Measurements from ENCODE around the gene ZNF367.
"Not testable (repeated sequence)": the region's sequence is repeated elsewhere in the genome, so short reads cannot be mapped to it uniquely, and the experiment has no call there.

The ZNF367 gene

GRCh38 chr9:96367943-96368342 lies 50.2 kb downstream of the ZNF367 start:
- Histone ChIP-seq H3K4me2 (ENCODE audit: low read length) (no peak overlapping the region), H3K36me3 (ENCODE audit: insufficient read depth, low read length) (no peaks in the 10 kb centered on the region), H3K9me3 (ENCODE audit: low read length) (no peaks in the 10 kb centered on the region), H3K9ac (ENCODE audit: low read length) (no peak overlapping the region), H3K9me2 (ENCODE audit: low read depth, low read length) (no peaks in the 10 kb centered on the region), H3K4me1 (ENCODE audit: insufficient read depth, low read length, severe bottlenecking) (no peaks in the 10 kb centered on the region), H3K27ac (ENCODE audit: low read depth, low read length, poor library complexity, severe bottlenecking) (no peak overlapping the region), H3F3A (ENCODE audit: insufficient read depth, low read length) (no peaks in the 10 kb centered on the region), H3K4me3 (ENCODE audit: low read depth, low read length, poor library complexity, severe bottlenecking) (no peak overlapping the region), H2AFZ (ENCODE audit: low read length) (no peak overlapping the region), H3K79me2 (ENCODE audit: insufficient read depth, low read length) (no peaks in the 10 kb centered on the region), H4K20me1 (ENCODE audit: insufficient read depth, low read length) (no peaks in the 10 kb centered on the region), H3K27me3 (ENCODE audit: insufficient read depth, low read length) (no peaks in the 10 kb centered on the region)
- TF ChIP-seq EZH2 (IDR thresholded peaks at IDR 0.05; ENCODE audit: borderline replicate concordance, low read length) (no peak), CTCF (IDR thresholded peaks at IDR 0.05; ENCODE audit: low read length) (no peak)

DNA sequence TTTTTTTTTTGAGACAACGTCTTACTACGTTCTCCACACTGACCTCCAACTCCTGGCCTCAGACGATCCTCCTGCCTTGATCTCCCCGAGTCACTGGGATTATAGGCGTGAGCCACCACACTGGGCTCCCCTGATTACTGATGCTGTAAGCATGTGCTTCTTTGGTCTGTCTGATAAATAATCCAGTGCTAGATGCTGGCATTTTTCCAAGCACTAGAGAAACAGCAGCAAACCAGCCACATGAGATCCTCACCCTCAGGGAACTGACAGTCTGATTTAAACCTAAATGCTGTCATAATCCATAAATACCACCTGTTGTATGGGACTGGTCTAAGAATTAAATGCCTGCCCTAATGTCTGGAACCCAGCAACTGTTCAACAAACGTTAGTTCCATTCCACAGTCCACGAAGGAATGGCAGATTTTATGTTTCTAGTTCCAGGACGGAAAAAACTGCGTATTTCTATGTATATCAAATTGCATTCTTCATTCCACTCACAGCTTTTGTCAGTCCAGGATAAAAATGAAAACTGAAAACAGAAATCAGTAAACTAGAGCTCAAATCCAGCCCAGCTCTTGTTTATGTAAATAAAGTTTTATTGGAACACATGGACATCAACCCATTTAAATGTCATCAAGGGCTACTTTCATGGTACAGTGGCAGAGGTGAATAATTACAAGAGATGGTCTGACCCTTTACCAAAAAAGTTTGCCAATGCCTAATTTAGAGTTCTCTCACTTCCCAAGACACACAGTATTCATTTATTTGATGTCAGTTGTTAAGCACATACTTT lies 54.8 kb downstream of the ZNF367 start:
- H3K27ac ChIP-seq (ENCODE audit: low read depth, low read length, poor library complexity, severe bottlenecking), result no peak overlapping the region
- H3K9me3 ChIP-seq (ENCODE audit: low read length), result no peaks in the 10 kb centered on the region
- no peaks in the 10 kb centered on the region for H3K36me3 ChIP-seq (ENCODE audit: insufficient read depth, low read length)
- H3K9me2 ChIP-seq (ENCODE audit: low read depth, low read length), result no peaks in the 10 kb centered on the region
- no peaks in the 10 kb centered on the region for H3K4me1 ChIP-seq (ENCODE audit: insufficient read depth, low read length, severe bottlenecking)
- H3K79me2 ChIP-seq (ENCODE audit: insufficient read depth, low read length), result no peaks in the 10 kb centered on the region
- H3K9ac ChIP-seq (ENCODE audit: low read length), result no peak overlapping the region
- TF ChIP-seq CTCF (IDR thresholded peaks at IDR 0.05; ENCODE audit: low read length) (no peak), EZH2 (IDR thresholded peaks at IDR 0.05; ENCODE audit: borderline replicate concordance, low read length) (no peak)
- no peak overlapping the region for H2AFZ ChIP-seq (ENCODE audit: low read length)
- H3K4me3 ChIP-seq (ENCODE audit: low read depth, low read length, poor library complexity, severe bottlenecking), result no peak overlapping the region
- no peak overlapping the region for H3K4me2 ChIP-seq (ENCODE audit: low read length)
- no peaks in the 10 kb centered on the region for H3F3A ChIP-seq (ENCODE audit: insufficient read depth, low read length)
- H3K27me3 ChIP-seq (ENCODE audit: insufficient read depth, low read length), result no peaks in the 10 kb centered on the region
- H4K20me1 ChIP-seq (ENCODE audit: insufficient read depth, low read length), result no peaks in the 10 kb centered on the region

GRCh38 chr9:96362119-96362518 lies 56.1 kb downstream of the ZNF367 start:
- not testable (repeated sequence) for H3K27me3 ChIP-seq (ENCODE audit: insufficient read depth, low read length); H3K36me3 ChIP-seq (ENCODE audit: insufficient read depth, low read length); H3K27ac ChIP-seq (ENCODE audit: low read depth, low read length, poor library complexity, severe bottlenecking); H2AFZ ChIP-seq (ENCODE audit: low read length); H3K4me2 ChIP-seq (ENCODE audit: low read length); H3K9me2 ChIP-seq (ENCODE audit: low read depth, low read length); H3K79me2 ChIP-seq (ENCODE audit: insufficient read depth, low read length); H3K4me3 ChIP-seq (ENCODE audit: low read depth, low read length, poor library complexity, severe bottlenecking); H3K4me1 ChIP-seq (ENCODE audit: insufficient read depth, low read length, severe bottlenecking); H4K20me1 ChIP-seq (ENCODE audit: insufficient read depth, low read length); H3K9ac ChIP-seq (ENCODE audit: low read length); H3K9me3 ChIP-seq (ENCODE audit: low read length); H3F3A ChIP-seq (ENCODE audit: insufficient read depth, low read length)

DNA sequence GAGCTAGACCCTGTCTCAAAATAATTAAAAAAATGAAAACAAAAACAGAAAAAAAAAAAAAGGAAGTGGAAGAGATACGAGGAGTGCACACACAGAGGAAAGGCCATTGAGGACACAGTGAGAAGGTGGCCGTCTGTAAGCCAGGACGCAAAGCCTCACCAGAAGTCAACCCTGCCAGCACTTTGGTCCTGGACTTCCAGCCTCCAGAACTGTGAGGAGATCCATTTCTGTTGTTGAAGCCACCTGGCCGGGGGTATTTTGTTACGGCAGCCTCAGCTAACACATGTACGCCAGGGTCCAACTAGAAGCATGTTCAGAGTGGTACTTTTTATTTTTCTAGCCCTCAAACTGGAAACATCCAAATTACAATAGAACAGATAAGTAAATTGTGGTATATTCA lies 56.5 kb downstream of the ZNF367 start:
- Histone ChIP-seq H3K27ac (ENCODE audit: low read depth, low read length, poor library complexity, severe bottlenecking) (no peak overlapping the region), H3K4me2 (ENCODE audit: low read length) (no peak overlapping the region), H3K9ac (ENCODE audit: low read length) (no peak overlapping the region), H4K20me1 (ENCODE audit: insufficient read depth, low read length) (no peaks in the 10 kb centered on the region), H3K4me3 (ENCODE audit: low read depth, low read length, poor library complexity, severe bottlenecking) (no peak overlapping the region), H3K9me3 (ENCODE audit: low read length) (no peaks in the 10 kb centered on the region), H3K79me2 (ENCODE audit: insufficient read depth, low read length) (no peaks in the 10 kb centered on the region), H2AFZ (ENCODE audit: low read length) (no peak overlapping the region), H3K36me3 (ENCODE audit: insufficient read depth, low read length) (no peaks in the 10 kb centered on the region), H3K9me2 (ENCODE audit: low read depth, low read length) (no peaks in the 10 kb centered on the region), H3F3A (ENCODE audit: insufficient read depth, low read length) (no peaks in the 10 kb centered on the region), H3K4me1 (ENCODE audit: insufficient read depth, low read length, severe bottlenecking) (no peaks in the 10 kb centered on the region), H3K27me3 (ENCODE audit: insufficient read depth, low read length) (no peaks in the 10 kb centered on the region)
- TF ChIP-seq CTCF (IDR thresholded peaks at IDR 0.05; ENCODE audit: low read length) (no peak), EZH2 (IDR thresholded peaks at IDR 0.05; ENCODE audit: borderline replicate concordance, low read length) (no peak)

Measured in OCI-LY1 (cell line).